ENCODE data around the gene SLC6A8.

Gene SLC6A8

GRCh38 chrX:153688071-153688470 is 345 bp downstream of the SLC6A8 start:
- Histone ChIP-seq H2AFZ (ENCODE audit: low read depth, low read length) (no peak overlapping the region), H3K4me3 (ENCODE audit: low read length) (no peak overlapping the region), H3K9ac (ENCODE audit: low read length) (no peak overlapping the region), H3K36me3 (replicated peaks; ENCODE audit: low read depth, low read length) (no peaks in the 10 kb centered on the region), H3K27ac (ENCODE audit: low read length) (no peak overlapping the region), H3K79me2 (ENCODE audit: low read length) (no peaks in the 10 kb centered on the region), H3K4me1 (ENCODE audit: low read length) (no peaks in the 10 kb centered on the region), H3K4me2 (ENCODE audit: low read length) (no peak overlapping the region), H4K20me1 (ENCODE audit: insufficient read depth, low read length) (no peaks in the 10 kb centered on the region), H3K9me3 (ENCODE audit: insufficient read depth, low read length) (no peaks in the 10 kb centered on the region), H3K27me3 (ENCODE audit: low read depth, low read length) (no peaks in the 10 kb centered on the region)
- no peak for TF ChIP-seq EZH2phosphoT487 (IDR thresholded peaks at IDR 0.05; ENCODE audit: low read depth)
- no peak for TF ChIP-seq CTCF (IDR thresholded peaks at IDR 0.05; ENCODE audit: low read depth, low read length)

- H3K27me3 ChIP-seq (ENCODE audit: low read depth, low read length) = no peaks in the 10 kb centered on the region
- H3K9ac ChIP-seq (ENCODE audit: low read length) = no peak overlapping the region
- H3K4me3 ChIP-seq (ENCODE audit: low read length) = no peak overlapping the region
Measured at GRCh38 chrX:153688506-153688905, 780 bp downstream of the SLC6A8 start.

GRCh38 chrX:153688911-153689590 is 1.3 kb downstream of the SLC6A8 start:
- Histone ChIP-seq H3K4me3 (ENCODE audit: low read length) (no peak overlapping the region), H2AFZ (ENCODE audit: low read depth, low read length) (no peak overlapping the region), H3K9ac (ENCODE audit: low read length) (no peak overlapping the region), H4K20me1 (ENCODE audit: insufficient read depth, low read length) (no peaks in the 10 kb centered on the region), H3K27me3 (ENCODE audit: low read depth, low read length) (no peaks in the 10 kb centered on the region), H3K4me1 (ENCODE audit: low read length) (no peaks in the 10 kb centered on the region), H3K79me2 (ENCODE audit: low read length) (no peaks in the 10 kb centered on the region), H3K27ac (ENCODE audit: low read length) (no peak overlapping the region), H3K36me3 (replicated peaks; ENCODE audit: low read depth, low read length) (no peaks in the 10 kb centered on the region), H3K4me2 (ENCODE audit: low read length) (no peak overlapping the region), H3K9me3 (ENCODE audit: insufficient read depth, low read length) (no peaks in the 10 kb centered on the region)
- TF ChIP-seq EZH2phosphoT487 (IDR thresholded peaks at IDR 0.05; ENCODE audit: low read depth) (no peak), CTCF (IDR thresholded peaks at IDR 0.05; ENCODE audit: low read depth, low read length) (no peak)

More at GRCh38 chrX:153688506-153688905, 780 bp downstream of the SLC6A8 start:
- H3K9me3 ChIP-seq (ENCODE audit: insufficient read depth, low read length) = no peaks in the 10 kb centered on the region
- TF ChIP-seq EZH2phosphoT487 (IDR thresholded peaks at IDR 0.05; ENCODE audit: low read depth) = no peak
- TF ChIP-seq CTCF (IDR thresholded peaks at IDR 0.05; ENCODE audit: low read depth, low read length) = no peak
- H3K79me2 ChIP-seq (ENCODE audit: low read length) = no peaks in the 10 kb centered on the region
- H3K4me1 ChIP-seq (ENCODE audit: low read length) = no peaks in the 10 kb centered on the region
- no peak overlapping the region for H3K27ac ChIP-seq (ENCODE audit: low read length)
- H3K36me3 ChIP-seq (replicated peaks; ENCODE audit: low read depth, low read length) = no peaks in the 10 kb centered on the region
- H2AFZ ChIP-seq (ENCODE audit: low read depth, low read length) = no peak overlapping the region
- H4K20me1 ChIP-seq (ENCODE audit: insufficient read depth, low read length) = no peaks in the 10 kb centered on the region
- H3K4me2 ChIP-seq (ENCODE audit: low read length) = no peak overlapping the region

- Histone ChIP-seq H3K4me1 (ENCODE audit: low read length) (no peaks in the 10 kb centered on the region), H3K4me3 (ENCODE audit: low read length) (no peak overlapping the region), H4K20me1 (ENCODE audit: insufficient read depth, low read length) (no peaks in the 10 kb centered on the region), H3K9me3 (ENCODE audit: insufficient read depth, low read length) (no peaks in the 10 kb centered on the region), H3K27me3 (ENCODE audit: low read depth, low read length) (no peaks in the 10 kb centered on the region), H3K9ac (ENCODE audit: low read length) (no peak overlapping the region), H2AFZ (ENCODE audit: low read depth, low read length) (no peak overlapping the region), H3K27ac (ENCODE audit: low read length) (no peak overlapping the region), H3K36me3 (replicated peaks; ENCODE audit: low read depth, low read length) (no peaks in the 10 kb centered on the region), H3K79me2 (ENCODE audit: low read length) (no peaks in the 10 kb centered on the region), H3K4me2 (ENCODE audit: low read length) (no peak overlapping the region)
- TF ChIP-seq CTCF (IDR thresholded peaks at IDR 0.05; ENCODE audit: low read depth, low read length) (no peak), EZH2phosphoT487 (IDR thresholded peaks at IDR 0.05; ENCODE audit: low read depth) (no peak)
Measured at GRCh38 chrX:153689654-153690465, 2.1 kb downstream of the SLC6A8 start.

Measured in OCI-LY3 (cell line).